HepG2 (cell line): ENCODE data around the gene ZNF22. TPM values are rescaled to one million over a fixed set of nuclear protein-coding genes. Genes with fewer than 3 reads are reported as not detected.
A peak's percentile ranks its signal among the peaks of the same experiment; 100 is the strongest.

Experiments
- AHR ChIP-seq: IDR thresholded peaks from 2 replicates; pipeline ENCODE4 v1.6.1; 2018; ENCODE audit warnings: missing genetic modification reagents, missing compliant biosample characterization
- EHMT2 ChIP-seq: fragments of 200-600 bp; sonication (generic); IDR thresholded peaks from 2 replicates; pipeline ENCODE4 v1.7.0; 2017; ENCODE audit warnings: antibody characterized with exemption, low read depth, low read length, borderline replicate concordance
- HBP1 ChIP-seq: IDR thresholded peaks from 2 replicates; pipeline ENCODE4 v1.6.1; 2016; ENCODE audit warnings: low read depth, control low read depth
- ISL2 ChIP-seq: sonication (generic); formaldehyde crosslinking; IDR thresholded peaks from 2 replicates; pipeline ENCODE4 v1.5.0; 2020; ENCODE audit warnings: missing genetic modification reagents
- MLX ChIP-seq: IDR thresholded peaks from 2 replicates; pipeline ENCODE4 v1.6.1; 2016
- PLRG1 ChIP-seq: fragments of 450-650 bp; conservative IDR thresholded peaks from 2 replicates; pipeline ENCODE4 v1.6.1; 2016
- SSRP1 ChIP-seq: IDR thresholded peaks from 2 replicates; pipeline ENCODE4 v1.6.1; 2016; ENCODE audit warnings: control low read depth
- THRA ChIP-seq: sonication (generic); formaldehyde crosslinking; IDR thresholded peaks from 2 replicates; pipeline ENCODE4 v1.4.0; 2020; ENCODE audit warnings: missing genetic modification reagents, borderline replicate concordance
- ZBTB3 ChIP-seq: sonication (generic); formaldehyde crosslinking; IDR thresholded peaks from 2 replicates; pipeline ENCODE4 v1.4.0; 2020; ENCODE audit warnings: low read depth, mild to moderate bottlenecking, moderate library complexity, missing genetic modification reagents, borderline replicate concordance
- ZBTB33 ChIP-seq: sonication (generic); formaldehyde crosslinking; IDR thresholded peaks from 2 replicates; pipeline ENCODE4 v1.4.0; 2020; ENCODE audit warnings: missing genetic modification reagents
- ZBTB46 ChIP-seq: sonication (generic); formaldehyde crosslinking; IDR thresholded peaks from 2 replicates; pipeline ENCODE4 v1.4.0; 2020; ENCODE audit warnings: mild to moderate bottlenecking, missing genetic modification reagents, borderline replicate concordance
- ZFX ChIP-seq: sonication (generic); formaldehyde crosslinking; IDR thresholded peaks from 2 replicates; pipeline ENCODE4 v1.4.0; 2020; ENCODE audit warnings: mild to moderate bottlenecking, low read depth, missing genetic modification reagents, moderate library complexity
- ZNF451 ChIP-seq: sonication (generic); formaldehyde crosslinking; IDR thresholded peaks from 2 replicates; pipeline ENCODE4 v1.5.0; 2020; ENCODE audit warnings: mild to moderate bottlenecking, missing genetic modification reagents
- ZNF577 ChIP-seq: sonication (generic); formaldehyde crosslinking; IDR thresholded peaks from 2 replicates; pipeline ENCODE4 v1.4.0; 2020; ENCODE audit warnings: mild to moderate bottlenecking, low read depth, missing genetic modification reagents, borderline replicate concordance
- ZNF747 ChIP-seq: sonication (generic); formaldehyde crosslinking; IDR thresholded peaks from 2 replicates; pipeline ENCODE4 v1.8.1; 2023; ENCODE audit warnings: missing genetic modification reagents, mild to moderate bottlenecking, borderline replicate concordance
- ZNF788 ChIP-seq: sonication (generic); formaldehyde crosslinking; IDR thresholded peaks from 2 replicates; pipeline ENCODE4 v1.5.0; 2020; ENCODE audit warnings: mild to moderate bottlenecking, missing genetic modification reagents, borderline replicate concordance
- polyA plus RNA-seq, 8 experiments: library from polyadenylated mRNA; depleted of rRNA in 3 of 8; stranded (reverse) in 7 of 8; unstranded in 1 of 8; fragments of >200 nt; fragmentation: Illumina TruSeq in 4 of 8; extraction: Trizol in 4 of 8; gene quantifications; 2 replicates each; pipeline versions ENCODE4 v1.2.1 to v1.2.3, GENCODE V29; 2011 to 2016; ENCODE audit warnings: low read depth in 4 of 8, missing spikeins in 1 of 8, mixed read lengths in 1 of 8; ENCODE audit not compliant: insufficient read depth in 1 of 8
- total RNA-seq, 5 experiments: library from RNA; depleted of rRNA; stranded (reverse); fragments of >200 nt; fragmentation: Illumina TruSeq; extraction: Trizol; gene quantifications; 2 replicates each; pipeline ENCODE4 v1.2.3, GENCODE V29; 2016; ENCODE audit warnings: low read depth in 1 of 5

The ZNF22 gene
- total and polyA plus RNA-seq, 2 of the 13 experiments (the other 11 are each of a cell fraction or from before 2014, with no cell fraction given): 0.40 to 1.3 TPM

GRCh38 chr10:44977287-44978212, 23.2 kb upstream of the ZNF22 start (continued):
- TF ChIP-seq ZBTB46 (CRISPR knock-in tag) (0 out of 2 replicates have a peak, but pooled peaks have one; percentile 7), HBP1 (peak; percentile 14; the same call in 1 of the 2 replicates), ZNF451 (CRISPR knock-in tag) (peak; percentile 47; the same call in 1 of the 2 replicates), SSRP1 (CRISPR knock-in tag) (peak; percentile 42; the same call in 1 of the 2 replicates), ZNF747 (CRISPR knock-in tag) (peak; percentile 85; the same call in 1 of the 2 replicates), EHMT2 (no peak), ZBTB33 (no peak), MLX (CRISPR knock-in tag) (no peak), ZNF788 (CRISPR knock-in tag) (peak; percentile 67; the same call in 1 of the 2 replicates), ZFX (CRISPR knock-in tag) (no peak; the same call in 1 of the 2 replicates), ISL2 (CRISPR knock-in tag) (no peak), THRA (CRISPR knock-in tag) (no peak; the same call in 1 of the 2 replicates), ZNF577 (CRISPR knock-in tag) (no peak), ZBTB3 (CRISPR knock-in tag) (no peak), PLRG1 (no peak), AHR (no peak)
